ENCODE data around the gene SZT2. TPM values are rescaled to one million over a fixed set of nuclear protein-coding genes. Genes with fewer than 3 reads are reported as not detected.

The SZT2 gene
- total and polyA plus RNA-seq, 2 of the 13 experiments (the other 11 are each of a cell fraction or from before 2014, with no cell fraction given), result 8.0 to 8.8 TPM

DNA sequence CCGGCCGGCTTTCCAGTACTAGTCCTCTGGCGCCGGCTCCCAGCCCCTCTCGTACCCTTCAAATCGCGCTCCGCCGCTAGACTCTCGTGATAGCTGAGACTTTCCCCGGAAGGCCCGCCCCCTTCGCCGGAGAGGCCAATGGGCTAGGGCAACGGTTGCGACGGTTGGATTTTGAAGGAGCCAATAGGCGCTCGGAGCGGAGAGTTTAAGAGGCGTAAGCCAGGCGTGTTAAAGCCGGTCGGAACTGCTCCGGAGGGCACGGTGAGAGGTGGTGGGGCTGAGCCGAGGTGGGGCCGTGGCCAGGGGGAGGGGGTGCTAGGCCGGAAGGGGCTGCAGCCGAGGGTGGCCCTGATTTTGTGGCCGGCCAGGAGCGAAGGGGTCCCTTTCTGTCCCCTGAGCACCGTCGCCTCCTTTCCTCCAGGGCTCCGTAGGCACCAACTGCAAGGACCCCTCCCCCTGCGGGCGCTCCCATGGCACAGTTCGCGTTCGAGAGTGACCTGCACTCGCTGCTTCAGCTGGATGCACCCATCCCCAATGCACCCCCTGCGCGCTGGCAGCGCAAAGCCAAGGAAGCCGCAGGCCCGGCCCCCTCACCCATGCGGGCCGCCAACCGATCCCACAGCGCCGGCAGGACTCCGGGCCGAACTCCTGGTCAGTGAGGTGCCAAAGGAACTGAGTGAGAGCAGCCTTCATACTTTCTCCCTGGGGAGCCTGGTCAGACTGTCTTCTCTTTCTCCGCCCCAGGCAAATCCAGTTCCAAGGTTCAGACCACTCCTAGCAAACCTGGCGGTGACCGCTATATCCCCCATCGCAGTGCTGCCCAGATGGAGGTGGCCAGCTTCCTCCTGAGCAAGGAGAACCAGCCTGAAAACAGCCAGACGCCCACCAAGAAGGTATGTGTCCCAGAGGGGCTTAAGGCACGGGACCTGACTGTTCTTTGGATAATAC, 30.7 kb upstream of the SZT2 start, which contains the start of gene CDC20 (continued):
- peak; percentile 67 for TF ChIP-seq IRF2 (CRISPR knock-in tag; IDR thresholded peaks at IDR 0.05)
- no peak for TF ChIP-seq FOXP1 (IDR thresholded peaks at IDR 0.05)
- TF ChIP-seq FOXP1 (CRISPR knock-in tag; IDR thresholded peaks at IDR 0.05), result no peak
- TF ChIP-seq, protein P1, sequence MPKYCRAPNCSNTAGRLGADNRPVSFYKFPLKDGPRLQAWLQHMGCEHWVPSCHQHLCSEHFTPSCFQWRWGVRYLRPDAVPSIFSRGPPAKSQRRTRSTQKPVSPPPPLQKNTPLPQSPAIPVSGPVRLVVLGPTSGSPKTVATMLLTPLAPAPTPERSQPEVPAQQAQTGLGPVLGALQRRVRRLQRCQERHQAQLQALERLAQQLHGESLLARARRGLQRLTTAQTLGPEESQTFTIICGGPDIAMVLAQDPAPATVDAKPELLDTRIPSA (CRISPR knock-in tag; IDR thresholded peaks at IDR 0.05; ENCODE audit: borderline replicate concordance), result no peak
- TF ChIP-seq, protein P2, sequence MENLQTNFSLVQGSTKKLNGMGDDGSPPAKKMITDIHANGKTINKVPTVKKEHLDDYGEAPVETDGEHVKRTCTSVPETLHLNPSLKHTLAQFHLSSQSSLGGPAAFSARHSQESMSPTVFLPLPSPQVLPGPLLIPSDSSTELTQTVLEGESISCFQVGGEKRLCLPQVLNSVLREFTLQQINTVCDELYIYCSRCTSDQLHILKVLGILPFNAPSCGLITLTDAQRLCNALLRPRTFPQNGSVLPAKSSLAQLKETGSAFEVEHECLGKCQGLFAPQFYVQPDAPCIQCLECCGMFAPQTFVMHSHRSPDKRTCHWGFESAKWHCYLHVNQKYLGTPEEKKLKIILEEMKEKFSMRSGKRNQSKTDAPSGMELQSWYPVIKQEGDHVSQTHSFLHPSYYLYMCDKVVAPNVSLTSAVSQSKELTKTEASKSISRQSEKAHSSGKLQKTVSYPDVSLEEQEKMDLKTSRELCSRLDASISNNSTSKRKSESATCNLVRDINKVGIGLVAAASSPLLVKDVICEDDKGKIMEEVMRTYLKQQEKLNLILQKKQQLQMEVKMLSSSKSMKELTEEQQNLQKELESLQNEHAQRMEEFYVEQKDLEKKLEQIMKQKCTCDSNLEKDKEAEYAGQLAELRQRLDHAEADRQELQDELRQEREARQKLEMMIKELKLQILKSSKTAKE (CRISPR knock-in tag; IDR thresholded peaks at IDR 0.05; ENCODE audit: borderline replicate concordance), result peak; percentile 54; the same call in 1 of the 2 replicates
- TF ChIP-seq ZNF562 (CRISPR knock-in tag; IDR thresholded peaks at IDR 0.05; ENCODE audit: borderline replicate concordance), result peak; percentile 40; the same call in 1 of the 2 replicates
- no peak for TF ChIP-seq FIP1L1 (IDR thresholded peaks at IDR 0.05; ENCODE audit: borderline replicate concordance, insufficient read depth, low read depth, low read length)
- TF ChIP-seq, protein P3, sequence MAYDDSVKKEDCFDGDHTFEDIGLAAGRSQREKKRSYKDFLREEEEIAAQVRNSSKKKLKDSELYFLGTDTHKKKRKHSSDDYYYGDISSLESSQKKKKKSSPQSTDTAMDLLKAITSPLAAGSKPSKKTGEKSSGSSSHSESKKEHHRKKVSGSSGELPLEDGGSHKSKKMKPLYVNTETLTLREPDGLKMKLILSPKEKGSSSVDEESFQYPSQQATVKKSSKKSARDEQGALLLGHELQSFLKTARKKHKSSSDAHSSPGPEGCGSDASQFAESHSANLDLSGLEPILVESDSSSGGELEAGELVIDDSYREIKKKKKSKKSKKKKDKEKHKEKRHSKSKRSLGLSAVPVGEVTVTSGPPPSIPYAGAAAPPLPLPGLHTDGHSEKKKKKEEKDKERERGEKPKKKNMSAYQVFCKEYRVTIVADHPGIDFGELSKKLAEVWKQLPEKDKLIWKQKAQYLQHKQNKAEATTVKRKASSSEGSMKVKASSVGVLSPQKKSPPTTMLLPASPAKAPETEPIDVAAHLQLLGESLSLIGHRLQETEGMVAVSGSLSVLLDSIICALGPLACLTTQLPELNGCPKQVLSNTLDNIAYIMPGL (CRISPR knock-in tag; IDR thresholded peaks at IDR 0.05; ENCODE audit: borderline replicate concordance in 1 of 2, low read depth in 1 of 2), result peak in 1 of 2 experiments; percentile 14; a peak in 1 of 4 replicates
- TF ChIP-seq ZNF367 (CRISPR knock-in tag; IDR thresholded peaks at IDR 0.05; ENCODE audit: borderline replicate concordance), result 0 out of 2 replicates have a peak, but pooled peaks have one; percentile 42
- TF ChIP-seq ZNF235 (CRISPR knock-in tag; IDR thresholded peaks at IDR 0.05; ENCODE audit: borderline replicate concordance), result no peak
- TF ChIP-seq, protein P4, sequence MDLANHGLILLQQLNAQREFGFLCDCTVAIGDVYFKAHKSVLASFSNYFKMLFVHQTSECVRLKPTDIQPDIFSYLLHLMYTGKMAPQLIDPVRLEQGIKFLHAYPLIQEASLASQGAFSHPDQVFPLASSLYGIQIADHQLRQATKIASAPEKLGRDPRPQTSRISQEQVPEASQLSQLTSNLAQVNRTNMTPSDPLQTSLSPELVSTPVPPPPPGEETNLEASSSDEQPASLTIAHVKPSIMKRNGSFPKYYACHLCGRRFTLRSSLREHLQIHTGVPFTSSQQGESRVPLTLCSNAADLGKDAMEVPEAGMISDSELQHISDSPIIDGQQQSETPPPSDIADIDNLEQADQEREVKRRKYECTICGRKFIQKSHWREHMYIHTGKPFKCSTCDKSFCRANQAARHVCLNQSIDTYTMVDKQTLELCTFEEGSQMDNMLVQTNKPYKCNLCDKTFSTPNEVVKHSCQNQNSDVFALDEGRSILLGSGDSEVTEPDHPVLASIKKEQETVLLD (CRISPR knock-in tag; IDR thresholded peaks at IDR 0.05; ENCODE audit: low read depth), result peak; percentile 86
- TF ChIP-seq, protein P5, sequence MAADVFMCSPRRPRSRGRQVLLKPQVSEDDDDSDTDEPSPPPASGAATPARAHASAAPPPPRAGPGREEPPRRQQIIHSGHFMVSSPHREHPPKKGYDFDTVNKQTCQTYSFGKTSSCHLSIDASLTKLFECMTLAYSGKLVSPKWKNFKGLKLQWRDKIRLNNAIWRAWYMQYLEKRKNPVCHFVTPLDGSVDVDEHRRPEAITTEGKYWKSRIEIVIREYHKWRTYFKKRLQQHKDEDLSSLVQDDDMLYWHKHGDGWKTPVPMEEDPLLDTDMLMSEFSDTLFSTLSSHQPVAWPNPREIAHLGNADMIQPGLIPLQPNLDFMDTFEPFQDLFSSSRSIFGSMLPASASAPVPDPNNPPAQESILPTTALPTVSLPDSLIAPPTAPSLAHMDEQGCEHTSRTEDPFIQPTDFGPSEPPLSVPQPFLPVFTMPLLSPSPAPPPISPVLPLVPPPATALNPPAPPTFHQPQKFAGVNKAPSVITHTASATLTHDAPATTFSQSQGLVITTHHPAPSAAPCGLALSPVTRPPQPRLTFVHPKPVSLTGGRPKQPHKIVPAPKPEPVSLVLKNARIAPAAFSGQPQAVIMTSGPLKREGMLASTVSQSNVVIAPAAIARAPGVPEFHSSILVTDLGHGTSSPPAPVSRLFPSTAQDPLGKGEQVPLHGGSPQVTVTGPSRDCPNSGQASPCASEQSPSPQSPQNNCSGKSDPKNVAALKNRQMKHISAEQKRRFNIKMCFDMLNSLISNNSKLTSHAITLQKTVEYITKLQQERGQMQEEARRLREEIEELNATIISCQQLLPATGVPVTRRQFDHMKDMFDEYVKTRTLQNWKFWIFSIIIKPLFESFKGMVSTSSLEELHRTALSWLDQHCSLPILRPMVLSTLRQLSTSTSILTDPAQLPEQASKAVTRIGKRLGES (CRISPR knock-in tag; IDR thresholded peaks at IDR 0.05; ENCODE audit: borderline replicate concordance), result no peak; the same call in 1 of the 2 replicates
- peak; percentile 90; the same call in 1 of the 2 replicates for TF ChIP-seq YEATS2 (CRISPR knock-in tag; IDR thresholded peaks at IDR 0.05; ENCODE audit: borderline replicate concordance)
- no peak for TF ChIP-seq ZNF260 (CRISPR knock-in tag; IDR thresholded peaks at IDR 0.05; ENCODE audit: borderline replicate concordance, low read depth)
- TF ChIP-seq, protein P6, sequence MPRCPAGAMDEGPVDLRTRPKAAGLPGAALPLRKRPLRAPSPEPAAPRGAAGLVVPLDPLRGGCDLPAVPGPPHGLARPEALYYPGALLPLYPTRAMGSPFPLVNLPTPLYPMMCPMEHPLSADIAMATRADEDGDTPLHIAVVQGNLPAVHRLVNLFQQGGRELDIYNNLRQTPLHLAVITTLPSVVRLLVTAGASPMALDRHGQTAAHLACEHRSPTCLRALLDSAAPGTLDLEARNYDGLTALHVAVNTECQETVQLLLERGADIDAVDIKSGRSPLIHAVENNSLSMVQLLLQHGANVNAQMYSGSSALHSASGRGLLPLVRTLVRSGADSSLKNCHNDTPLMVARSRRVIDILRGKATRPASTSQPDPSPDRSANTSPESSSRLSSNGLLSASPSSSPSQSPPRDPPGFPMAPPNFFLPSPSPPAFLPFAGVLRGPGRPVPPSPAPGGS (CRISPR knock-in tag; IDR thresholded peaks at IDR 0.05), result no peak
- peak; percentile 79 for TF ChIP-seq HDAC2 (CRISPR knock-in tag; IDR thresholded peaks at IDR 0.05)
